NCI-H1092 treated with DMSO at 0.1 percent for 48 hours (cell line): ENCODE measurements around the gene DHX58.

ENCODE experiments used
- DNase-seq: peaks from one replicate; lab custom pipeline; 2025; lab: John Stamatoyannopoulos, UW

The DHX58 gene

GRCh38 chr17:42087042-42087701 is 25.3 kb downstream of the DHX58 start:
- DNase-seq = no peak

- no peak for DNase-seq
Observed at GRCh38 chr17:42081516-42082129, 30.9 kb downstream of the DHX58 start.

- no peak for DNase-seq
Observed at GRCh38 chr17:42079541-42079940, 33.0 kb downstream of the DHX58 start.

GRCh38 chr17:42078396-42079043 is 34.0 kb downstream of the DHX58 start:
- DNase-seq = no peak

GRCh38 chr17:42077755-42078154 is 34.8 kb downstream of the DHX58 start:
- DNase-seq = no peak

- no peak for DNase-seq
Observed at GRCh38 chr17:42076797-42077559, 35.5 kb downstream of the DHX58 start.

GRCh38 chr17:42075789-42076188 is 36.7 kb downstream of the DHX58 start:
- DNase-seq = no peak

GRCh38 chr17:42072323-42073187 is 40.0 kb downstream of the DHX58 start:
- DNase-seq = no peak

GRCh38 chr17:42071810-42072209 is 40.7 kb downstream of the DHX58 start:
- no peak for DNase-seq

GRCh38 chr17:42068979-42069378 is 43.5 kb downstream of the DHX58 start:
- DNase-seq = no peak

- peak; percentile 13 for DNase-seq
Observed at GRCh38 chr17:42067371-42068091, 45.0 kb downstream of the DHX58 start.

GRCh38 chr17:42065201-42065600 is 47.3 kb downstream of the DHX58 start:
- DNase-seq = no peak

- DNase-seq = no peak
Observed at GRCh38 chr17:42062681-42063080, 49.8 kb downstream of the DHX58 start.

GRCh38 chr17:42061646-42062487 is 50.6 kb downstream of the DHX58 start:
- no peak for DNase-seq

- DNase-seq = no peak
Observed at GRCh38 chr17:42060231-42060630, 52.3 kb downstream of the DHX58 start.

- DNase-seq = no peak
Observed at GRCh38 chr17:42059815-42060214, 52.7 kb downstream of the DHX58 start.

GRCh38 chr17:42058063-42058462 is 54.5 kb downstream of the DHX58 start:
- no peak for DNase-seq

- no peak for DNase-seq
Observed at GRCh38 chr17:42056635-42057034, 55.9 kb downstream of the DHX58 start.

- no peak for DNase-seq
Observed at GRCh38 chr17:42055496-42055895, 57.0 kb downstream of the DHX58 start.

GRCh38 chr17:42055027-42055426 is 57.5 kb downstream of the DHX58 start:
- no peak for DNase-seq
